Measurements from ENCODE around the gene CCDC116.
"Not testable (repeated sequence)": the region's sequence is repeated elsewhere in the genome, so short reads cannot be mapped to it uniquely, and the experiment has no call there.

DNA sequence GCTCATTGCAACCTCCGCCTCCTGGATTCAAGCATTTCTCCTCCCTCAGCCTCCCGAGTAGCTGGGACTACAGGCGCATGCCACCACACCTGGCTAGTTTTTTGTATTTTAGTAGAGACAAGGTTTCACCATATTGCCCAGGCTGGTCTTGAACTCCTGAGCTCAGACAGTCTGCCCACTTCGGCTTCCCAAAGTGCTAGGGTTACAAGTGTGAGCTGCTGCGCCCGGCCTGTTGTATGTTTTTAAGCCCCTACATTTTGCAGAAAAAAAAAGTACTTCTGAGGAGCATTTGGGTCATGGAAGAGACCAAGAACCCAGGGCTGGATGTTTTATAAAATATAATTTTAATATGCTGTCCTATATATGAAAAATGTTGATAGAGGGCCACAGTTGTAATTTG is 15.2 kb upstream of the CCDC116 start:
- not testable (repeated sequence) for TF ChIP-seq RAD21 (conservative IDR thresholded peaks at IDR 0.05); EZH2 (IDR thresholded peaks at IDR 0.05; ENCODE audit: borderline replicate concordance, insufficient read depth, low read length, poor library complexity, severe bottlenecking)
